ENCODE results near the gene ZNF195.
"Not testable (repeated sequence)": the region's sequence is repeated elsewhere in the genome, so short reads cannot be mapped to it uniquely, and the experiment has no call there.

- TF ChIP-seq CTCF (IDR thresholded peaks at IDR 0.05), result peak; percentile 27 to 51 (median 44)
- TF ChIP-seq POLR2A (IDR thresholded peaks at IDR 0.05), result not testable (repeated sequence)
Observed at GRCh38 chr11:3417047-3417446, 38.1 kb upstream of the ZNF195 start.
